COR-L47 (cell line): Measurements from ENCODE around the gene CABLES1.

Experiments
- DNase-seq: peaks from one replicate; lab custom pipeline; 2025; lab: John Stamatoyannopoulos, UW

CABLES1 gene

DNA sequence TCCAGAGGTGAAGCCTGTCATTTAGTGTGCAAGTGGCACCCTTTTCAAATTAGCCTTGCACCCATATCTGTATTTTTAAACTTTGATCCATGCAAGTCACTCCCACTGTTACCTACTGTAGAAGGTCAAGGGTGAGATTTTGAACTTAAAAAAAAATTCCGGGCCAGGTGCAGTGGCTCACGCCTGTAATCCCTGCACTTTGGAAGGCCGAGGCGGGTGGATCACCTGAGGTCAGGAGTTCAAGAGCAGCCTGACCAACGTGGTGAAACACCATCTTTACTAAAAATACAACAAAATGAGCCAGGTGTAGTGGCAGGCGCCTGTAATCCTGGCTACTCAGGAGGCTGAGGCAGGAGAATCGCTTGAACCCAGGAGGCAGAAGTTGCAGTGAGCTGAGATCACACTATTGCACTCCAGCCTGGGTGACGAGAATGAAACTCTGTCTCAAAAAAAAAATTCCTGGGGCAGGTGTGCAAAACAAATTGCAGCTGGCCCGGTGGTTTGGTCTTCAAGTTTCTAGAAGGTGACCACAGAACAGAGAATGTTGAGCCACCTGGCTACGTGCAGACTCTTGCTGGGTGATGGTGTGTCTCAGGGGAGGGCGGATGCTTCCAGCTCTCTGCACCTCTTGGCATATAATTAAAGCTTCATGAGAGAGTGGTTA, 106.7 kb downstream of the CABLES1 start:
- DNase-seq, result peak; percentile 39

DNA sequence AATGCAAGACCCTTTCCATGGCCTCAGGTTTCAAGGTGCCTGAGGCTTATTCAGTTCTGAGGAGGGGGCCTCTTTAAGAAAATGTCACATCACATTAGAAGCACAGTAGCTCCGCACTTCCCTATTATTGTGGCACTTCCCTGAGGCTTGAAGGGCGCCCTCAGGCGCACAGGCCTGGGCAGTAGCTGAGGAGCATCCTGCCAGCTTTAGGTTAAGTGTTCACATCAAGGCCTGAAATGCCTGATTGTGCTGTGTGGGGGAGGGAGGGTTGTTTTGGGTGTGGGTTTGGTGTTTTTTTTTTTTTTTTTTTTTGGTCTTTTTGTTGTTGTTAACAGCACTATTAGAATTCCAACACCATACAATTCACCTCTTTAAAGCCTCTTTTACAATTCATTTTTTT, 107.9 kb downstream of the CABLES1 start:
- peak; percentile 18 for DNase-seq

DNA sequence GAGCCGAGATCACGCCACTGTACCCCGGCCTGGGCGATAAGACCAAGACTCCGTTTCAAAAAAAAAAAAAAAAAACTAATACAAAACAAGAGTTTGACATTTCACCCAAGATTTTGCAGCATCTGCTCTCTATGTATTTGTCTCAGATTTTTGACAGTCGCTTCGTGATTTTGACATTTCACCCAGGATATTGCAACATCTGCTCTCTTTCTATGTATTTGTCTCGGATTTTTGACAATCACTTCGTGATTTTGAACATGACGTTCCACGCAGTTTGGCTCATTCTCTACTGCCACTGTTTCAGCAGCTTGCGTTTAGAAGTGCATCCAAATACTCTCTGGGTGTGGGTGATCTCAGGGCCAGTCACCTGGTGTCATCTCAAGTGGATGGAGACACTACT, 108.5 kb downstream of the CABLES1 start:
- no peak for DNase-seq

GRCh38 chr18:23244401-23244800, 109.1 kb downstream of the CABLES1 start:
- no peak for DNase-seq

- no peak for DNase-seq
These were observed 110.2 kb downstream of the CABLES1 start for GRCh38 chr18:23245461-23245860.

GRCh38 chr18:23247331-23247730, 112.0 kb downstream of the CABLES1 start:
- DNase-seq, result no peak

GRCh38 chr18:23247896-23248295, 112.6 kb downstream of the CABLES1 start:
- no peak for DNase-seq

GRCh38 chr18:23248826-23249225, 113.5 kb downstream of the CABLES1 start:
- no peak for DNase-seq

DNA sequence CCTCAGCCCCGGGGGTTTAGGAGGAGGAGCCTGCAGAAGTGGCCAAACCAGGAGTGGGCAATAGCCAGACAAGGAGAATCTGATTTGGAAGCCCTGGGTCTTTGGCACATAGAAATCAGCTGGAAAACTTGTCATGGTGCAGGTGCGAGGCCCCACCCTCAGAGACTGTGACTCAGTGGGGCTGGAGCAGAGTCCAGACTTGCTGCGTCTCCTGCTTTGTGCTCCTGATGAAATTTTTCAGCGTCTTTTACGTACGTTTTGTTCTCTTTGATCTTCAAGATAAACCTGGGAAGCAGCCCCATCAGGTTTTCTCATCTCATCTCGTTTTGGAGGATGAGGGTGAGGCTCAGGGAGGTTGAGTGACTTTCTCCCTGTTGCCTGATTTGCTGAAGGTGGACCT, 114.1 kb downstream of the CABLES1 start:
- no peak for DNase-seq

- no peak for DNase-seq
These were observed 115.8 kb downstream of the CABLES1 start for GRCh38 chr18:23250893-23251656.

DNA sequence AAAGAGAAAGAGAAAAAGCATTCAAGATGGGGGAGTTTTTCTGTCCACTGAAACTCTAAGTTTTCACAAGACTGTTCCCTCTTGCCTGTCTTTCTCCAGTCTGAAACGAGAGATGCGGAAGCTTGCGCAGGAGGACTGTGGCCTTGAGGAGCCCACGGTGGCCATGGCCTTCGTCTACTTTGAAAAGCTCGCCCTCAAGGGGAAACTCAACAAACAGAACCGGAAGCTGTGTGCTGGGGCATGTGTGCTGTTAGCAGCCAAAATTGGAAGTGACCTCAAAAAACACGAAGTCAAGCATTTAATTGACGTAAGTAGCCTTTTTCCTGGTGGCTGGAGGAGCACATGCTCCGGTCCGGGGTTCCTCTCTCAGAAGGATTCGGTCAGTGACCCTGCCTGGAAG, 118.3 kb downstream of the CABLES1 start:
- DNase-seq, result no peak

DNA sequence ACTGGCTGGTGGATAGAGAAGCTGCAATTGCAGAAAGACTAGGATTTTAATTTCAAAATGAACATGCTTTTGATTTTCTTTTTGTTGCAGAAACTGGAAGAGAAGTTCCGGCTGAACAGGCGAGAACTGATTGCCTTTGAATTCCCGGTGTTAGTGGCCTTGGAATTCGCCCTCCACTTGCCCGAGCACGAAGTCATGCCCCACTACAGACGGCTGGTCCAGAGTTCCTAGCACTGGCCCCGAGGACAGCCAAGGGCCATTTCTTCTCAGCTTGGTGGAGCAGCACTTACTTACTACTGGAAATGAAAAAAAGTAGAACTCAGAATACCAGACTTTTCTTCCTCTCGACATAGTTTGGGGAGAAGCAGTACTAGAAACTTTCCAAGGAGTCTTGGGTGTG, 121.9 kb downstream of the CABLES1 start:
- DNase-seq, result no peak

GRCh38 chr18:23257686-23258565, 122.6 kb downstream of the CABLES1 start:
- DNase-seq, result no peak

- no peak for DNase-seq
These were observed 123.5 kb downstream of the CABLES1 start for GRCh38 chr18:23258566-23259469.

GRCh38 chr18:23259701-23260681, 124.7 kb downstream of the CABLES1 start:
- peak; percentile 55 for DNase-seq

DNA sequence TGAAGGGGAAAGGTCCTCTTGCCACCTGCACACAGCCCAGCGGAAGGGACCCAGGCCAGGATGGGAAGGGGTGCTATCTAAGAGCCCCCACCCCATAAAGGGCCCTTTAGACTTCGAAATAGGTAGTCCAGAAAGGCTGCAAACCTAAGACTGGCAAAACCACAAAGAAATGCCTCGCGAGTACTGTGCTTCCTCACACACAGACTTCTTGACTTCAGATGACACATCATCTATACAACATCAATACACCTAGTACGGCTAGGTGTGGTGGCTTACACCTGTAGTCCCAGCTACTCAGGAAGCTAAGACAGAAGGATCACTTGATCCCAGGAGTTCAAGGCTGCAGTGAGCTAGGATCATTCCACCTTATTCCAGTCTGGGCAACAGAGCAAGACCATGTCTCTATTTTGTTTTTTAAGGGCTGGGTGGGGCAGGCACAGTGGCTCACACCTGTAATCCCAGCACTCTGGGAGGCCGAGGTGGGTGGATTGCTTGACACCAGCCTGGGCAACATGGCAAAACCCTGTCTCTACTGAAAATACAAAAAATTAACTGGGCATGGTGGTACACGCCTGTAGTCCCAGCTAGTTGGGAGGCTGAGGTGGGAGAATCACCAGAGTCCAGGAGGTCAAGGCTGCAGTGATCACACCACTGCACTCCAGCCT, 125.8 kb downstream of the CABLES1 start:
- no peak for DNase-seq

DNA sequence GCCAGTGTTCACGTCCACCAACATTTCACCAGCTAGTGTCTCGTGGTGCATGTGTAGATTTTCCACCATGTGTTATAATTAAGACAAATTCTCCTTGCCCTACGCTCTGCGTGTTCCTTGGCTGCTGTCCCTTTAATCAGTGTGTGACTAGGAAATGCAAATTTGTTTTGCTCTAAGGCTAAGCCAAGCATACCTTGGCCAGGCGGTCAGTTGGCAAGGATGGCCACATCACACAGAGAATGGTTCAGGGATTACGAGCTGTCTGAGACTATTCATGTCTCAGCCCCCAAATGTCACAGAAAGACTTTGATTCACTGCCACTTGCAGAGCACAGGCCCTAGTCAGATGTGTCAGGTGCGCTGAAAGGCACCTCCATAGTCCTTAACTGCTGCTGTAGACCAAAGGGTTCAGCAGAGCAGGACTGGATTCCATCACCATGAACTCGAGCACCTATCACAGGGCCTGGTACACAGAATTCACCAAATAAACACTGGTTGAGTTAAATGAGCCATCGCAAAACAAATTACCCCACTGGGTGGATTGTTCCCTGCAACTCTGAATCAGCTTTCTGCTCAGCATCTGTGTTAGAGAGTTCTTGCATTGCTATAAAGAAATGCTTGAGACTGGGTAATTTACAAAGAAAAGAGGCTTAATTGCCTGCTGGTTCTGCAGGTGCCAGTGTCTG, 128.4 kb downstream of the CABLES1 start:
- DNase-seq, result no peak

- DNase-seq, result no peak
These were observed 130.6 kb downstream of the CABLES1 start for GRCh38 chr18:23265682-23266399.
